OCI-M1 (cell line): ENCODE results near the gene KLHDC8A.
"Not testable (repeated sequence)": the region's sequence is repeated elsewhere in the genome, so short reads cannot be mapped to it uniquely, and the experiment has no call there.

ENCODE experiments used
- DNase-seq: peaks from one replicate; lab custom pipeline; 2025; lab: John Stamatoyannopoulos, UW

KLHDC8A gene, protein sequence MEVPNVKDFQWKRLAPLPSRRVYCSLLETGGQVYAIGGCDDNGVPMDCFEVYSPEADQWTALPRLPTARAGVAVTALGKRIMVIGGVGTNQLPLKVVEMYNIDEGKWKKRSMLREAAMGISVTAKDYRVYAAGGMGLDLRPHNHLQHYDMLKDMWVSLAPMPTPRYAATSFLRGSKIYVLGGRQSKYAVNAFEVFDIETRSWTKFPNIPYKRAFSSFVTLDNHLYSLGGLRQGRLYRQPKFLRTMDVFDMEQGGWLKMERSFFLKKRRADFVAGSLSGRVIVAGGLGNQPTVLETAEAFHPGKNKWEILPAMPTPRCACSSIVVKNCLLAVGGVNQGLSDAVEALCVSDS

DNA sequence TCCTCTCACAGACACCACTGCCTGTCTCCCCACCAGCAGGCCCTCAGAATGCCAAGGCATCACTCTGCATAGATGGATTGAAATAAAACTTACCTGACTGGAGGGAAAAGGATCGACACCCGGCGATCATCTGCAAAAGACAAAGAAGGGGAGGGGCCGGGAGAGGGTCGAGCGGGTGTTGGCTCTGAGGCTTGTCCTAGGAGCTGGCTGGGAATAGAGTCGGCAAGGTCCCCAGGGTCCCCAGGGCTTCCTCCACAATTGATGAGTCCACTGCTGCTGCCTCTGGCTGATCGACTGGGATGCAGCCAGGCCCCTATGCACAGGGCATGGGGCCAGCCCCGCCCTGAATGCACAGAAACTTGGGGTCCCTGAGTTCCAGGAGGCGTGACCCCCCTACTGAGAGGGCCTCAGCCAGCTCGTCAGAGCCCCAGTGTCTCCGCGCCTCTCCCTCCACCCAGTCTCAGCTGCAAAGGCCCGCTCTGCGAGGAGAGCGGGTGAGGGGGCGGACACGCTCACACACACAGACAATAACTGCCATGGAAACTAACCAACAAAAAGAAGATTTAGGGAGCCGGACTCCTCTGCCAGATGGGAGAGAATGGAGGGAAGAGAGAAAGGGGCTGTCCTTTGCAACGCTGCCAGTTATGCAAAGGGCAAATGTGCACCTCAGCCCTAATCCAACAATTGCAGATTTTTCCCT lies at the start of gene KLHDC8A:
Gene KLHDC8A, minus strand, starts transcription at position 483 of the 700 bp plus-strand sequence. CDS start 13,318 bp downstream, outside the sequence.
- no peak for DNase-seq

- DNase-seq = not testable (repeated sequence)
These were observed 49.5 kb upstream of the KLHDC8A start for GRCh38 chr1:205406252-205406651.

DNA sequence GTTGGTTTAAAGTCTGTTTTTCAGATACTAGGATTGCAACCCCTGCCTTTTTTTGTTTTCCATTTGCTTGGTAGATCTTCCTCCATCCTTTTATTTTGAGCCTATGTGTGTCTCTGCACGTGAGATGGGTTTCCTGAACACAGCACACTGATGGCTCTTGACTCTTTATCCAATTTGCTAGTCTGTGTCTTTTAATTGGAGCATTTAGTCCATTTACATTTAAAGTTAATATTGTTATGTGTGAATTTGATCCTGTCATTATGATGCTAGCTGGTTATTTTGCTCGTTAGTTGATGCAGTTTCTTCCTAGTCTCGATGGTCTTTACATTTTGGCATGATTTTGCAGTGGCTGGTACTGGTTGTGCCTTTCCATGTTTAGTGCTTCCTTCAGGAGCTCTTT lies 47.8 kb upstream of the KLHDC8A start:
- not testable (repeated sequence) for DNase-seq

DNA sequence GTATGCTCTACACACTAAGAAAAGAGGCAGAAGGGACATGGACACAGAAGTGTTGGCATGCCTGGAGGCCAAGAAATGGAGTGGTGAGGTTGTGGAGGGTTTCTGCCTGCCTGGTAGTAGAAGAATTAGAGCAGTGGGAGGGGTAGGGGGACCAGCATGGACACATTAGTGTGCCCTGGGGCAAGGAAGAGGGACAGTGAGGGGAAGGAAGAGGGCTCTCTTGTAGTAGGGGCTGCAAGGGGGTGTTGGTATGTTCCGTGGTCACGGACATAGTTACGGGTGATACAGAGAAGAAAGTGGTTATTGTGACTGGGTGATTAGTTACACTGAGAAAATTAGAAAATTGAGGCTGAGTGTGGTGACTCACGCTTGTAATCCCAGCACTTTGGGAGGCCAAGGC lies 41.9 kb upstream of the KLHDC8A start:
- DNase-seq = no peak

- peak; percentile 76 for DNase-seq
These were observed 40.4 kb upstream of the KLHDC8A start for GRCh38 chr1:205396967-205397616.

DNA sequence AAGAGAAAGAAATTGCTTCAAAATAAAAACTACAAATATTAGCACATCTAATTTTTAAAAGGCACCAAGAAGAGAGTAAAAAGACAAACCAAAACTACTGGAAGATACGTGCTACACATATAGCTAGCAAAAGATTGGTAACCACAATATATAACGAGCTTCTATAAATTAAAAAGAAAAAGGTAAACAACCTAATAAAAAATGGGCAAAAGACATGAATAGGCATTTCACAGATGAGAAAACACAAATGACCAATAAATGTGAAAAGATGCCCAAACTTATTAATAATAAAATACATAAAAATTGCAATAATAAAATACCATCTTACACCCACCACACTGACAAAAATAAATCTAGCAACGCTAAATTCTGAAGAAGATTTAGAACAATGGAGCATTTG lies 38.9 kb upstream of the KLHDC8A start:
- DNase-seq = no peak

DNA sequence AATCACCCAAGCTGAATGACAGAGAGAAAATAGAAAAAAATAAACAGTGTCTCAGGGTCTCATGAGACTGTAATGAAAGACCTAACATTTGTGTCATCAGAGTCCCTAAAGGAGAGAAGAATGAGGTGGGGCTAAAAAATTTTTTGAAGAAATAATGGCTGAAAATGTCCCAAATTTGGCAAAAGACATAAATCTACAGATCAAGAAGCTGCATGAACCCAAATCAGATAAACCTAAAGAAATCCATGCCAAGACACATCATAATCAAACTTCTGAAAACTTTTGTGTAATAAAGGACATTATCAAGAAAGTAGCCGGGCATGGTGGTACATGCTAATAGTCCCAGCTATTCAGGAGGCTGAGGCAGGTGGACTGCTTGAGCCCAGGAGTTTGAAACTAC lies 35.9 kb upstream of the KLHDC8A start:
- DNase-seq = no peak

DNA sequence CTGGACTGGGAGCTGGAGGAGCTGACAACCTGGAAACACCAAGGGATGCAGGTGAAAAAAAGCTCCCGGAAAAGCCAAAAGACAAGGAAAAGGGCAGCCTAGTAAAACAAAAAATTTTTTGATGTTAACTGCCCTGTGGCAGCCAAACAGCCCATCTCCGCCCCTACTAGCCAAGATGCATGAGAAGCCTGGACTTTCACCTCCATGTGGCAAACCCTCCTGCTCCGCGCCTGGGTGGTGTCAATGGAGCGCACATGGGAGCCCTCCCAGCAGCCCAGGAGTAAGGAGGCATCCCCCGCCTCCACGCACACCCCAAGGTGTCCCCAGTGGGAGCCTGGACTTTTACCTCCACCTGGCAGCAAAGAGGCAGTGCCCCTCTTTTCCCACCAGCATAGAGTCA lies 34.7 kb upstream of the KLHDC8A start:
- no peak for DNase-seq

GRCh38 chr1:205387845-205388244 lies 31.1 kb upstream of the KLHDC8A start:
- DNase-seq = no peak

GRCh38 chr1:205382990-205383389 lies 26.3 kb upstream of the KLHDC8A start:
- DNase-seq = not testable (repeated sequence)

- DNase-seq = no peak
These were observed 25.8 kb upstream of the KLHDC8A start for GRCh38 chr1:205382561-205382960.

DNA sequence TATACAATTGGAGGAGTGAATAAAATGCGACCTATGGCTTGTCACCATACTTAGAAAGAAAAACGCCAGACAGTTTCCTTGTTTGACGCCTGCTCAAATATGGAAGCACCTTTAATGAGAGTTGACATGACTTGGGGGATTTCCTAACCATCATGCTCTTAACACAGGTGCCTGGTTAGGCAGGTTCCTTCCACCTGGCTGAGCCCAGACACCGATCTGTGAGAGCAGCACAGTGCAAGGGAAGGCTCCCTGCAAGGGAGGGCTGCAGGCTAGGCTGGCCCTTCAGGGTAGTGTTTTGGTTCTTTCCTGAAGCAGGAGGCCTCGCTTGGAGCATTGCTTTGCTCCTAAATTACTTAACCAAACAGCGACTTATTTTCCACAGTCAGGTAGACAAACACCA lies 24.6 kb upstream of the KLHDC8A start:
- DNase-seq = no peak

GRCh38 chr1:205380882-205381281 lies 24.2 kb upstream of the KLHDC8A start:
- no peak for DNase-seq

DNA sequence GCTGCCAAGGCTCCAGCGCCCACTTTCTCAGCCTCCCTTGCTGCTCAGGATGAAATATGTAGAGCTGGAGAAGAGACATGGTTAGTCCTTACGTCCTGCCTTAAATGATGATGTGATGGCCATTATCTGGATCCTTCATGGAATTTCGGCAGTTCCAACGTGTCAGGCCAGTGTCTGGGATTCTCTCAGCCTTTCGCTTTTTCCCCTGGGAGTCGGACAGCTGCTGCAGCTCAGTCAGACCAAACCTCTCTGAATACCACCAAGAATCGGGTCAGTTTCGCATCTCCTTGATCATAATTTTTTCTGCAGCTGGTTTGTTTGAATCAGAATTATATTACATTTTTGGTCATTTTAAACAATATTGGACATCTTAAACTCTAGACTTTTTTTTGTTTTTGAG lies 22.3 kb upstream of the KLHDC8A start:
- no peak for DNase-seq

- DNase-seq = no peak
These were observed 20.6 kb upstream of the KLHDC8A start for GRCh38 chr1:205377355-205377754.

GRCh38 chr1:205376739-205377138 lies 20.0 kb upstream of the KLHDC8A start:
- no peak for DNase-seq

DNA sequence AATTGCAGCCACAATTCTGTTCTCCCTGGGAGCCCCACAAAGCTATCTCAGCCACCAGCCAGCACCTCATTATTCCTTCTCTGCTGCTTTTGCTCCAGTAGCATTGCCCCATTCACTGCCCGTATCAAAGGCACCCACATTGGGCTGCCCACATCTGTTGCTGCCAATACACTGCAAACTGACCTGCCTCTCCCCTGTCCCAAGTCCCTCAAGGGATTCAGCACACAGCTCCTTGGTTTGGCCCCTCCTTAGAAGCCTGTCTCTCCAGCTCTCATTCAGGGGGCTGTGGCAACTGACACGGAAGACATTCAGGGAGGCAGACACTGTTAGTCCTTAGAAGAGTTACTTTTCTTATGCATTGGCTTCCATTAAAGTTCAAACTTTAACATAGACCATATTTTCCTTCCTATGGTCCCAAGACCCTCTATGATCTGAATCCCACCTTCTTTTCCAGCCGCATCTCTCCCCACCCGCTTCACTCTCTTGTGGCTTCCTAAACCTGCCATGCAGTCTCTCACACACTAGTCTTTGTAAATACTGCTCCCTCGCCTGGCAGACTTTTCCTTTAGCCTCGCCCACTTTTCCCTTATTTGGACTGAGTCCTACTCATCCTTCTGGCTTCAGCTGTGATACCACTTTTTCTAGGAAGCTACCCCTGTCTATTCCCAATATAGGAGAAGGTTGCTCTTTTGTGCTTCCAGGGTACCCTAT lies 19.3 kb upstream of the KLHDC8A start:
- DNase-seq = no peak

DNA sequence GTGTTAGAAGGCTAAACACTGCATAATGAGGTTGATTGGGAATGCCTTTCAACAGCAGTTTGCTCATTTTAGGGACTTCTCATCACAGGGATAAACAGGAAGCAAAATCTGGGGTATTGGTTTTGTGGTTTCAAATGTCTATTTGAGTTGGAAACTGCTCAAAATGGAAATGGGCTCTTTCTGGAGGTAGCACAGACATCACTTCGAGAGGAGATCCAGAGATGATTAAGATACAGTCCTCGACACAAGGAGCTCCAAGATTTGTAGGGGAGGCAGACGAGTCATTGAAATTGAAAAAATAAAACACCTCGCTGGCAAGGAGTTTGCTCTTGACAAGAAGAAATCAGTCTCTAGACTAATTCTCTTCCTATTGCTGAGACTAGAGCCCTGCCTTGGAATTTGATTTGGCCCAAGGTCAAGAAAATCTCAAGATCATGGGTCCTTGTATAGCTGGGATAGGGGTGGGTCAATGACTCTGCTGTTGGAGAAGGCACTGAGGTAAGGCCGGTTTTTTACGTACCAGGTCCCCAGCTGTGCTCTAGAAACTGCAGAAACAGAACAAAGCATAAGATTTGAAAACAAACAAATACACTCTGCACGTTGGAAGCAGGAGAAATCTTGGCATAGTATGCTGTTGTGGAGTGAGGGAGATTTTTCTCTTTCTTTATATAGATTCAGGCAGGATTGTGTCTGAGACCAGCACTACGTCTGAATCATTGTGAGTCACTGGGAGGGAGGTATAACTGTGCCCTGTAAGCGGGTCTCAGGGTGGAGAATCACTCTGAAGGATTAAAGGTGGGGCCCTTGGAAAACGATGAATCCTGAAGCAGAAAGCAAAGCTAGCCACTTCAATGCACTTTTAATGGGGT lies 17.7 kb upstream of the KLHDC8A start:
- no peak for DNase-seq

DNA sequence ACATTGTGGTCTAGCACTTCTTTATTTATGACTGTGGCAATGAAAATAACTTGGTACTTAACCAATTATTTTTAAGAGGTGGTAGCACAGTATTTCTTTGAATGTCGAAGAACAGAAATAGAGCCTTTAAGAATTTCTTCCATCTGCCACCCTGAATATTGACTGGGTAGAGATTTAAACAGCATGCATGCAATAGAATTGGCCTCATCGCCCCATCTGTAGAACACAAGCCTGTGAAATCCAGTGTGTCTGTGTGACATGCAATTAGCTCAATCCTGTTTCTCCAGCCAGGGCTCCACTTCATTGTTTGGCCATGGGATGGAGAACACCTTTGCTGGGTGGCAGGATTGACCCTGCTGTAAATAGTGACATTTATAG lies 17.1 kb upstream of the KLHDC8A start:
- no peak for DNase-seq

DNA sequence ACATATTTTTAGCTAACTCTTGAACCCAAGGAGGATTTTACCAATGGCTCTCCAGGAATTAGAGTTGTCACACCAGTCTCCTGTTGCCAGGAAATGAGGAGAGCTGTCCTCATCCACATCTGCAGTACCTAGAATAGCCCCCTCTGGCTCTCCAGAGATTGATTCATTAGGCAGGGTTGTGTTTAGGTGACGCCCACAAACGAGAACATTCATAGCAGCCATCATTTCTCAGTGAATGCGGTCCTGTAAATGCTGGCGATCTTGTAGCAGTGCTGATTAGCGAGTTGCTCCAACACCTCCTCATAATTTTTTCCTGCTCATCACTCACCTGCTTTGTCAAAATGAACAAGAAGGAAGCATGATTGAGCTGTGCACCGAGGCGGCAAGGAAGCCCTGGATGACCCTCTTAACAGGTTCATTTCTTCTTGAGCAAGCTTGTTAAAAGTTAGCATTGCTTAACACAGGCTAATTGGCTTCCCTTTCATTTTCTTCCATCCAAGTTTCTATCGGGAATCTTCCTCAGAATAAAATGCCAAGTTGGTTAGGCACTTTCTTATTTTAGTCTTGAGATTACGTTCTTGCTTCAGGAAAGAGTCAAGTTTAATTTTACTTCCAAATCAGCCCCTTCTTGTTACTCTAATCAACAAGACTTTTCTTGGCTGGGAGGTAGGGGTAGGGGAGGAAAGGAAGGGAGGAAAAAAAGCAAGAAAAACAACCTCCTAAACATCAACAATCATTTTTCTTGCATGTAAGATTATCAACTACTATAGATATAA lies 16.5 kb upstream of the KLHDC8A start:
- DNase-seq = no peak
